OCI-M2 (cell line): ENCODE measurements around the gene SPAAR.

Experiments used
- DNase-seq: peaks from one replicate; lab custom pipeline; 2025; ENCODE audit not compliant: unreplicated experiment; lab: John Stamatoyannopoulos, UW

Gene SPAAR

DNA sequence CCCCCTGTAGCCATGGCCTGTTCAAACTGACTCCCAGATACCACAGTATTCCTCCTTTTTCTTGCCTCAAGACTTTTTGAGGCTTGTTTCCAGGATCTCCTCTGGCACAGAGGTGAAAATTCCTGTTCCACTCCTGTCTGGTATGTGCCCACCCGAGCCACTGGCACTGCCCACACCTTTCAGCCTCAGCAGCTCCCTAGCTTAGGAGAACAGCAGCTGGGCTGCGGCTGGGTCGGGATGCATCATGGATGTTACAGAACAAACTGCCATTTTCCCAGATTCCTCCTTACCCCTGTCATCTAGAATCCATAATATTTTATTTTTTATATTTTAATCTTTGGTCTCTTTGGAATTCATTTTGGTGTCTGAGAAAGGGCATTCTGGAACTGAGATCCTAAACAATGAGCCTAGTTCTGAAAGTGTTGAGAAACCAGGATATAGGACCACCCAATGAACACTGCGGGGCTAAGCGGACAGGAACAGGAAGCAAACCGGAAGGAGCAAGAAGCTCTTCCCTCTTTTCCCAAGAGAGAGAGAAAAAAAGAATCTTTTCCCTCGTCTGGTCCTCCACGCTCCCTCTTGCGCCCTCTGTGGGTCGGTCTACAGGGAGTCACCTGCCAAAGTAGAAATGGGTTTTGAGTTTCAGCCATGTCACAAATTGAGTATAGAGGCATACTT, 36.2 kb downstream of the SPAAR start:
- DNase-seq = no peak

DNA sequence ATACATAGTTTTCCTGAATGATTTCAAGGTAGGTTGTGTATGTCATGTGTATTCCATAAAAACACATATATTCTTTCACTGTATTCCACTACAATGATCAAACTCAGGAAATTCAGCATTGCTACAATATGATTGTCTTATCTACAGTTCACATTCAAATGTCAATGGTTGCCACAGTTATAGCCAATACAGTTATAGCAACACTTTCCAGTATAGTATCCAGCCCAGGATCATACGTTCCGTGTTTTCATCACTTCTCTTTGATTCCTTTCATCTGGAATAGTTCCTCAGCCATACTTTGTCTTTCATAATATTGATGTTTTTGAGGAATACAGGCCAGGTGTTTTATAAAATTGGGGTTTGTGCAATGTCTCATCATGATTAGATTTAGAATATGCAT, 39.2 kb downstream of the SPAAR start:
- DNase-seq = no peak

DNA sequence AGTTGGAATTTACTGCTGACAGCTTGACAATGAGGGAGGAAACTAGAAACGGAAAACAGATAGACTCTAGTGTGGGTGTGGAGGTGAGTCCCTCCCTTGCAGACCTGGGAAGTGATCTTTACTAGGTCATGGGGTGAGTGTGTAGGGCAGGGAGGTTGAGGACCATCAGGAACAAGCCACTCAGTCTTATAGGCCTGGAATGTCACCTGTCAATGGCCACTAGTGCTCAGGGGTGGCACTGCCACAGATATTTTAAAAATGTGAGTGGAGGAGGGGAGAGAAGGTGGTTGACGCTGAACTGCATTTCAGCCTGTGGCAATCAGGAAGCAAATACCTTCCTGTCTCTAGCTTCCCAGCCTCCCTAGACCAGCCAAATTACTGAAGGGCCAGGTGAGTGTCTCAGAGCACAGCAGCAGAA, 39.6 kb downstream of the SPAAR start:
- DNase-seq = no peak

DNA sequence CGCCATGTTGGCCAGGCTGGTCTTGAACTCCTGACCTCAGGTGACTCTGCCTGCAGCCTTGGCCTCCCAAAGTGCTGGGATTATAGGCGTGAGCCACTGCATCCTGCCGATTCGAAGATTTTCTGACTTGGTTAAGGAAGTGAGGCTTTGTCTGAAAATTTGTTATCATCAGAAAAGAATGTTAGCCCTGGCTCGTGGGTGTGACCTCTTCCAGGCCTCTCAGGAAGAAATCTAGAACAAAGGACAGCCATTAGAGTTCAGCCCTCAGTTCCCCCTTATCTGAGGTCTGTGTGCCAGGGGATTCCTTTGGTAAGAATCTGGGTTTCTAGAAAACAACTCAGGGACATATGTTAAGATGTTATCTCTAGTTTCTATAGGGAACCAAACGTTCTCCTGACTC, 42.4 kb downstream of the SPAAR start:
- DNase-seq = no peak

DNA sequence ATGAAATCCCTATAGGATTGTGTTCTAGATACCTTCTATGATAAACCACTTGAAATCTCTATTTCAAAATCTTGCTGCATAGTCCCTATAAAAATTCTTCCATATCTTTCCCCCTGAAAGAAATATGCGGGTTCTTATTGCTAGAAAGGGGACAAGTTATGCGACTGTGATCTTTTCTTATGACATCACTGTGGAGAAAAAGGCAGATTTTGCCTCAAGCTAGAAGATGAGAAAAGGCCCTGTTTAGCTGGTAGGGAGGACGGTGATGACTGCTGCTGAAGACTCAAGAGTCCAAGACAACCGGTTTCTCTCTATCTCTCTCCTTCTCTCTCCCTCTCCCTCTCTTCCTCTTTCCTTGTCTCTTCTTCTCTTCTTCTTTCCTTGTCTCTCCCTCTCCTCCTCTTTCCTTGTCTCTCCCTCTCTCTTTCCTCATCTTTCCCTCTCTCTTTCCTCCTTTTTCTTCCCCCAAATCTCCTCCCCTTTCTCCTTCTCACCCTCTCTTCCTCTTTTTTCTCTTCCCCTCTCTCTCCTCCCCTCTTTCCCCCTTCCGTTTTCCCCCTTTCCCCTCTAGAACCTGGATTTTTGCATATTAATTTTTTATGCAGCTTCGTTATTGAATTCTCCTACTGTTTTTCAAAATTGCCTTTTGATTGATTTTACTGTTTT, 43.4 kb downstream of the SPAAR start:
- DNase-seq = no peak

DNA sequence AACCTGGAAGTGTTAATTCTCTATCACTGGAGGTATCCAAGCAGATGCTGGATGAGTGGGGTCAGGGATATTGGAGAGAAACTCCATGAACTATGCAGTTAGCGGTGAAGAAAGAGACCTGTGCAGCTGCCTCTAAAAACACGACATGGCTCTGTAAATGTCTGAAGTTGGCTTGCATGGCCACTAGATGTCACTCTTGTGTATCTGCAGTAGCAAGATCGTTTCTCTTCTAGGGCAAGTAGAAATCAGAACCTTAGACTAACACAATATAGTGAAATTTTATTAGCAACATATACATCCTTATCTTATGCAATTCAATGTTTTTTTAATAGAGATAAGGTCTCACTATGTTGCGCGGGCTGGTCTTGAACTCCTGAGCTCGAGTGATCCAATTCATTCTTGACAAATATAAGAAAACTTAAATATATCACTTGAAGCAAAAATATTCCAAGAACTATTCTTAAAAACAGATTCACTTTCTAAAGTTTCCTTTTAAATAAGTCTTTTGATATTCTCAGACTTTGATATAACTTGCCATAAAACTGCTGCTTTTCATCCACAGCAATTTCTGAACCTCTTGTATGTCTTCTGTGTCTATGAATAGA, 45.8 kb downstream of the SPAAR start:
- DNase-seq = peak; percentile 7

DNA sequence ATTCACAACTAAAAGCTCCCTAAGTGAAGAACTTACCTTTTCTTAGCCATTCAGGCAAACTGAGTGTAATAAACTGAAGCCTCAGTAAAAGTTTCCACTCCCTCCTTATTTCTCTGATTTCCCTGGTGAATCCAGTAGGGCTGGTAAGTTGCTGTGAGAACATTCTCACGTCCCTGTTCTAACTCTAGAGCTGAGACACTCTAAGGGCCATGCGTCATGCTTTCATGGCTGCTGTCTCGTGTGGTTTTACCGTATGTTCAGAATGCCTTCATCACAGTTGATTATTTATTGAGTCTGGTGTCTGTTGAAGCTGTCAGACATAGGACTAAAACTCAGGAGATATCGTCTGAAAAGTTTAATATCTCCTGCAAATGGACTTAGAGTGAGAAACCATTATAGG, 47.4 kb downstream of the SPAAR start:
- DNase-seq = no peak

DNA sequence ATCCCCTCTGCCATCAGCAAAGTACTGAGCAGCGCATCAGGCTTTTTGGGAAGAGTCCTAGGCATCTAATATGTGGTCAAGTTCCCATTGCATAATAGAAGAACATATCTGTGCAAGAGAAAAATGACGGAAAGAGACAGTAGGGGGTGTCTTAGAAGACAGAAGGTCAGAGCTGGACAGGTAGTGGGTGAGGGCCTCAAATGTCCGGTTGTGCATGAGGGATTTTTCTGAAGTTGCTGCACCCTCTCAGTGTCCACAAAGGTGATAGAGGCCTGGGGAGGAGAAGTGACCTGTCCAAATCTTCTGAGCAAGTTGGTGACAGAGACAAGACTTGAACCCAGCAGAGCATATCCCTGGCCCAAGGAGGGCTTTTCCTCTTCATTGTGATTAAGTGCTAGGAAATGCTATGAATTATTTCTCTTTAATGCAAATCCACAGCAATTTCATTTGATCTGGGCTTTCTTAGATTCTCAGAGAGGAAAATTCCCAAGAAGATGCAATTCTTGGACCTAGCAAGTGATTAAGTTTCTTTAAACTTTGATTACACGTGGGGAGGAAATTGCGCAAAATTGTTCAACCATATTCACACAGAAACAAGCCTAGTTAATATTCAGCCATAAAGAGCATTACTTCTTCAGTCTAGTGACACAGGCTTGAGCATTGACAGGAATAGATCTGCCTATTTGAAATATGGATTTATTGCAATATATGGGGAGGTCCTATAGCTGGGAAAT, 49.0 kb downstream of the SPAAR start, which contains the start of gene OR2S2:
OR2S2 (minus strand) TSS at position 51 of the 734 bp plus-strand sequence. CDS start 56 bp downstream, outside the sequence.
- DNase-seq = no peak

DNA sequence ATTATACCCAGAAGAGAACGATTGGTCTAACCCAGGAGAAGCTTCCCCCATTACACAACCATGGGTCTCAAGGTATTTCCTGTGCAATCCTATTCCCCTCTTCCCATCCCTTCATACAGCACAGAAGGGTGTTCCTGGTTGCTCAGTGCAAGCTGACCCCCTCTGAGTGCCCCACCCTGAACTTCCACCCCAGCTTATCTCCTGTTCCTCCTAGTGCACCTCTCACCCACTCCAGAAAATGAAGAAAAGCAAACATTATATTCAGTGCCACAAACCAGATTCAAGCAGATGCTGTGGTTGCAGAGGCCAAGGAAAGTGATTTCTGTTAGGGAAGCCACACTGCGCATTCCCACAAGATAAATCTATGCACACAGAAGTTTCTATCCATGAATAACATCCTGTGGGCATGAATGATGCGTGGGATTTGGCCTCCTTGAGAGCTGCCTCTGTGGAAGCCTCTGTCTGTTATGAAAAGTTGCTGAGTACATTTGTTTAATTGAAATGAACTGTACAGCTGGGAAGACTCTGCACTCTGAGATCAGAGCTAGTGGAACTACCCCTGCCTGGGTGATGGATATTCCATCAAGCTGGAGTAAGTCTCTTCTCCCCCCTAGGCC, 50.9 kb downstream of the SPAAR start:
- no peak for DNase-seq
